Small intestine (tissue), 7 donors: ENCODE measurements around the gene ZNF562. TPM values are rescaled to one million over a fixed set of nuclear protein-coding genes. Genes with fewer than 3 reads are reported as not detected.

Source experiments
- DNase-seq, 2 donors: peaks; one replicate each; pipeline versions ENCODE4 v3.0.0 to v3.0.0-alpha.2; 2013
- FAIRE-seq: peaks from 2 replicates; lab custom pipeline; 2012; peaks lifted over from hg19 to GRCh38; lab: Jason Lieb, UNC
- H3K27ac ChIP-seq, 3 donors: one replicate each; pipeline ENCODE4 v1.5.1; 2013; ENCODE audit warnings: low read length in 2 of 3, mild to moderate bottlenecking in 2 of 3, control low read depth in 1 of 3, inconsistent platforms in 1 of 3, low read depth in 1 of 3, moderate library complexity in 1 of 3
- H3K27me3 ChIP-seq, 3 donors: one replicate each; pipeline ENCODE4 v1.6.1; 2013; ENCODE audit warnings: low read length in 3 of 3, inconsistent platforms in 1 of 3; ENCODE audit not compliant: control insufficient read depth in 3 of 3, insufficient read depth in 3 of 3
- H3K36me3 ChIP-seq, 3 donors: one replicate each; pipeline ENCODE4 v1.6.1; 2013; ENCODE audit warnings: low read length in 3 of 3, inconsistent platforms in 1 of 3, low read depth in 1 of 3, mild to moderate bottlenecking in 1 of 3, moderate library complexity in 1 of 3; ENCODE audit not compliant: control insufficient read depth in 3 of 3, insufficient read depth in 2 of 3
- H3K4me1 ChIP-seq, 3 donors: one replicate each; pipeline ENCODE4 v1.6.1; 2013; ENCODE audit warnings: low read length in 2 of 3, inconsistent platforms in 1 of 3, low read depth in 1 of 3, mild to moderate bottlenecking in 1 of 3, moderate library complexity in 1 of 3; ENCODE audit not compliant: control insufficient read depth in 3 of 3, insufficient read depth in 2 of 3
- H3K4me3 ChIP-seq, 3 donors: one replicate each; pipeline ENCODE4 v1.5.1; 2013; ENCODE audit warnings: low read length in 3 of 3, control low read depth in 1 of 3, inconsistent platforms in 1 of 3, low read depth in 1 of 3, mild to moderate bottlenecking in 1 of 3, moderate library complexity in 1 of 3
- H3K9me3 ChIP-seq, 2 donors: one replicate each; pipeline ENCODE4 v1.6.1; 2013; ENCODE audit warnings: low read depth in 1 of 2, low read length in 1 of 2; ENCODE audit not compliant: control insufficient read depth in 2 of 2, insufficient read depth in 1 of 2
- WGBS, 3 donors: extraction: QIAGEN DNeasy Blood & Tissue Kit; methylation state at CpG; one replicate each; pipeline ENCODE4 v1.1.7; 2013; 5-methylcytosine and 5-hydroxymethylcytosine counted together
- polyA plus RNA-seq, 4 donors: library from polyadenylated mRNA; stranded (reverse) in 3 of 4; unstranded in 1 of 4; fragments of 200-250 nt in 3 of 4; fragments of 120-200 nt in 1 of 4; gene quantifications; one replicate each; pipeline versions ENCODE4 v1.2.1 to v1.2.3, GENCODE V29; 2013
- donor health status: healthy with polysubstance abuse.
- donor health status: control.
- donor health status: control.
- donor health status: Bipolar disorder and iron deficiency.
- donor health status: healthy.

Gene ZNF562
- polyA plus RNA-seq, 4 donors, result 2.4 to 15.3 (median 7.4) TPM

DNA sequence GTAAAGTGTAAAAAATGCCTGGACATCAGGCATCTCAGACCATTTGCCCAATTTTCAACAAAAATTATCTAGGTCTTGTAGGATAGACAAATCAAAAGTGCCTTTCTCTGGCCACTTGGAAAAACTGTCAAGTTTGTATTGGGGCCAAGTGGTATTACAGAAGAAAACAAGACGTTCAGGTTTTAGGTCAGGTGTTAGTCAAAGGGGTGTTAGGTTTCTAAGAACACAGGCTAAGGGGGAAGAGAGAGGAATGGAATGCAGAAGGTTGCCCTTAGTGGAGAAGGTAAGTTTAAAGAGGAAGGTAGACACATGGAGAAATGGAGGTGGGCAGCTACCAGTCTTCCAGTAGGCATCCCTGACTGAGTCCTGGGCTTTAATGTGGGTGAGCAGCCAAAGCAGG lies 33.9 kb downstream of the ZNF562 start:
- Histone ChIP-seq H3K27ac (no peak overlapping the region), H3K4me1 (no peaks in the 10 kb centered on the region), H3K4me3 (no peak overlapping the region), H3K36me3 (peaks cover 0 to 5% (median 3%) of the 10 kb centered on the region in 3 donors), H3K9me3 (peaks cover 0 to 18% of the 10 kb centered on the region in 2 donors), H3K27me3 (no peaks in the 10 kb centered on the region)
- FAIRE-seq, result no peak
- WGBS, 3 donors, result 76 to 91% (median 79%) methylated on average over 1 of the region's 1 CpG
- no peak for DNase-seq

DNA sequence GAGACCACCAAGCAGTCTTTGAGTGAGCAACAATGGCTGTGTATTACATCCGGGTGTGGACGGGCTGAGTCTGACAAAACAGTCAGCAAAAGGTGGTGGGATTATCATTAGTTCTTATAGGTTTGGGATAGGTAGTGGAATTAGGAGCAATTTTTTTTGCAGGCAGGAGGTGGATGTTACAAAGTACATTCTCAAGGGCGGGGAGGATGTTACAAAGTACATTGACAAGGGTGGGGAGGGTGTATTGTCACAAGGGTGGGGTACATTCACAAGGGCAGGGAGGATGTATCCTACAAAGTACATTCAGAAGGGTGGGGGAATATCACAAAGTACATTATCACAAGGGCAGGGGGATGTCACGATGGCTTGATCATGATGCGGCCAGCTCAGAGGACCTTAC lies 38.9 kb downstream of the ZNF562 start:
- Histone ChIP-seq H3K9me3 (peaks cover 0 to 4% of the 10 kb centered on the region in 2 donors), H3K27ac (no peak overlapping the region), H3K4me3 (no peak overlapping the region), H3K4me1 (no peaks in the 10 kb centered on the region), H3K36me3 (peaks cover 0 to 10% (median 0%) of the 10 kb centered on the region in 3 donors), H3K27me3 (no peaks in the 10 kb centered on the region)
- 96 to 98% (median 97%) methylated on average over 5 of the region's 5 CpGs for WGBS, 3 donors
- DNase-seq (no peak), FAIRE-seq (no peak)

DNA sequence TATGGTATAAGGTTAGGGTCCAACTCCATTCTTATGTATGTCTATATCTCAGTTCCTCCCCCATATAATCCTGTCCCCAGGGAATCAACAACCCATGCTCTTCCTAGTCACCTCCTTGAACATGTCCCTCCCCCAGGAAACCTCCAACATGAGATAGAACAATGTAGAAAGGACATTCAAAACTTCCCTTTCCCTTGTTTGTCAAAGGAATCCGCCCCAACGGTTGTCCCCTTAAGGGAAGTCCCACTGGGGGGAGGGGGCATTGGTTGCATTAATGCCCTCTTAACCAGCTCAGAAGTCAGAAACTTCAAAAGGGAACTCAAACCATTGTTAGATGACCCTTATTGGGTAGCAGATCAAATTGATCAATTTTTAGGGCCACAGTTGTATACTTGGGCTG lies 47.0 kb downstream of the ZNF562 start:
- FAIRE-seq, result no peak
- Histone ChIP-seq H3K27ac (no peak overlapping the region), H3K36me3 (peaks cover 0 to 3% (median 0%) of the 10 kb centered on the region in 3 donors), H3K4me3 (no peak overlapping the region), H3K9me3 (no peaks in the 10 kb centered on the region), H3K27me3 (no peaks in the 10 kb centered on the region), H3K4me1 (no peaks in the 10 kb centered on the region)
- DNase-seq, result no peak
- 85 to 87% (median 87%) methylated on average over 2 of the region's 2 CpGs for WGBS, 3 donors

DNA sequence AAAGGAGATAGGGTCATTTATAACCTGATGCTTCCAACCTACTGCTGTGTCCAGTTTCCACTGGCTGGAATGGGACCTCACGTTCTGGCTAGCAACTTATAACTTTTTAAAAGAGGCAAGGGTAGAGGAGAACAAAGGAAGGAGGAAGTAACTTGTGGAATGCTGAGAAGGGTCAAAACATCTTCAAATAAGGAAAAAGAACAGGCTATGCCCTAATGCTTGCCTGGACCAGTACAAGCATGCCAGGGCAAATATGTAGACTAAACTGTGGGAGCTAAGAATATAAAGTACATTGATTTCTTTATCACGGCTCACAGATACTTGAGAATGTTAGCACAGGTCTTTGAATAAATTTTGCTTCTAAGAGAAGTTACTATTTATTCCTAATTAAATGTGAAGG lies 52.4 kb downstream of the ZNF562 start:
- Histone ChIP-seq H3K9me3 (no peaks in the 10 kb centered on the region), H3K27me3 (no peaks in the 10 kb centered on the region), H3K4me3 (no peak overlapping the region), H3K4me1 (peaks cover 0 to 6% (median 0%) of the 10 kb centered on the region in 3 donors), H3K36me3 (peaks cover 6 to 17% (median 10%) of the 10 kb centered on the region in 3 donors), H3K27ac (peak overlapping the region in 1 of 3 donors; percentile 16)
- 78 to 82% (median 79%) methylated on average over 2 of the region's 2 CpGs for WGBS, 3 donors
- DNase-seq (no peak), FAIRE-seq (no peak)

- Histone ChIP-seq H3K36me3 (peaks cover 6 to 21% (median 13%) of the 10 kb centered on the region in 3 donors), H3K9me3 (no peaks in the 10 kb centered on the region), H3K4me3 (peak within 1 kb of the TSS; percentile 72 to 89 (median 78)), H3K27ac (peak within 1 kb of the TSS; percentile 71 to 94 (median 91)), H3K27me3 (no peaks in the 10 kb centered on the region), H3K4me1 (peaks cover 0 to 6% (median 0%) of the 10 kb centered on the region in 3 donors)
- DNase-seq, result peak; percentile 84 to 95
- no peak for FAIRE-seq
- WGBS, 3 donors, result 1% methylated on average over 33 of the region's 33 CpGs
These were observed 53.5 kb downstream of the ZNF562 start, which contains the start of gene ZNF561 for GRCh38 chr19:9621156-9622037. Gene ZNF561 (minus strand): TSS chr19:9621232. CDS start chr19:9619456, 1,776 bp downstream.

DNA sequence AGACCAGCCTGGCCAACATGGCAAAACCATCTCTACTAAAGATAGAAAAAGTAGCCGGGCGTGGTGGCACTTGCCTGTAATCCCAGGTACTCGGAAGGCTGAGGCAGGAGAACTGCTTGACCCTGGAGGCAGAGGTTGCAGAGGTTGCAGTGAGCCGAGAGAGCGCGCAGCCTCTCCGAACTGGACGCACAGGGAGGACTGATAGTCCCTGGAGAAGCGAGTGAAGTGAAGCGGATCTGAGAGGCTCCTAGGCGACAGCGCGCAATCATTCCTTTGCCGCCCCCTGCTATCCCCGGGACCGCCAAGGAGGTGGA lies 54.1 kb downstream of the ZNF562 start:
- FAIRE-seq (no peak), DNase-seq (no peak)
- peak overlapping the region; percentile 72 to 89 (median 78) for H3K4me3 ChIP-seq
- no peaks in the 10 kb centered on the region for H3K9me3 ChIP-seq
- WGBS, 3 donors, result 0 to 1% (median 1%) methylated on average over 16 of the region's 16 CpGs
- no peaks in the 10 kb centered on the region for H3K27me3 ChIP-seq
- H3K36me3 ChIP-seq, result peaks cover 7 to 25% (median 16%) of the 10 kb centered on the region in 3 donors
- peaks cover 0 to 6% (median 0%) of the 10 kb centered on the region in 3 donors for H3K4me1 ChIP-seq
- peak overlapping the region; percentile 71 to 94 (median 91) for H3K27ac ChIP-seq

DNA sequence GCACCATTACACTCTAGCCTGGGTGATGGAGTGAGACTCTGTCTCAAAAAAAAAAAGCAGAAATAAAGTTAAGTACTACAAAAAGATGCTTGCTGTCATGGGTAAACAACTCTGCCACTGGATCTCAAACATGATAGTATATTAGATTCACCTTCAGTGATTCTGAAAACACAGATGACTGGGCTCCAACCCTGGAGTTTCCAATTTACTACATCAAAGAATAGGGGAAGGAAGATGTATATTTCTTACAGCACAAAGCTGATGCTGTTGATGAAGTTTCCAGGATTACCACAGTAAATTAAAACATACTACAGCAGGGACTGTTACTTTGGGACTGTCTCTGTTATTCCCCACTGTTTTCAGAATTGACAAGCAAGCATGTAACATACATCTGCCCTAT lies 59.1 kb downstream of the ZNF562 start:
- no peak overlapping the region for H3K27ac ChIP-seq
- no peak for FAIRE-seq
- H3K9me3 ChIP-seq, result peaks cover 2 to 31% of the 10 kb centered on the region in 2 donors
- H3K4me1 ChIP-seq, result peaks cover 0 to 6% (median 0%) of the 10 kb centered on the region in 3 donors
- H3K27me3 ChIP-seq, result no peaks in the 10 kb centered on the region
- H3K4me3 ChIP-seq, result no peak overlapping the region
- no peak for DNase-seq
- peaks cover 35 to 62% (median 48%) of the 10 kb centered on the region in 3 donors for H3K36me3 ChIP-seq

- 96 to 98% (median 97%) methylated on average over 2 of the region's 2 CpGs for WGBS, 3 donors
- H3K27ac ChIP-seq, result no peak overlapping the region
- H3K9me3 ChIP-seq, result peaks cover 2 to 61% of the 10 kb centered on the region in 2 donors
- H3K4me3 ChIP-seq, result no peak overlapping the region
- DNase-seq, result no peak
- peaks cover 30 to 39% (median 36%) of the 10 kb centered on the region in 3 donors for H3K36me3 ChIP-seq
- no peaks in the 10 kb centered on the region for H3K27me3 ChIP-seq
- H3K4me1 ChIP-seq, result no peaks in the 10 kb centered on the region
- FAIRE-seq, result no peak
These were observed 64.3 kb downstream of the ZNF562 start for GRCh38 chr19:9610484-9611113.
